Measurements from ENCODE around the gene GPR156. TPM values are rescaled to one million over a fixed set of nuclear protein-coding genes. Genes with fewer than 3 reads are reported as not detected.
"Not testable (repeated sequence)": the region's sequence is repeated elsewhere in the genome, so short reads cannot be mapped to it uniquely, and the experiment has no call there.

GPR156 gene
- total RNA-seq, 2 donors from 2014 or later = 0.46 to 3.0 TPM

- Histone ChIP-seq H3K4me3 (no peak overlapping the region), H3K27ac (no peak overlapping the region), H3K4me1 (replicated peaks) (no peaks in the 10 kb centered on the region), H3K9me3 (no peaks in the 10 kb centered on the region), H3K27me3 (replicated peaks; ENCODE audit: insufficient read depth) (no peaks in the 10 kb centered on the region), H3K36me3 (no peaks in the 10 kb centered on the region)
- TF ChIP-seq POLR2A (IDR thresholded peaks at IDR 0.05) (no peak), POLR2AphosphoS5 (IDR thresholded peaks at IDR 0.05) (no peak)
- TF ChIP-seq, protein P1, sequence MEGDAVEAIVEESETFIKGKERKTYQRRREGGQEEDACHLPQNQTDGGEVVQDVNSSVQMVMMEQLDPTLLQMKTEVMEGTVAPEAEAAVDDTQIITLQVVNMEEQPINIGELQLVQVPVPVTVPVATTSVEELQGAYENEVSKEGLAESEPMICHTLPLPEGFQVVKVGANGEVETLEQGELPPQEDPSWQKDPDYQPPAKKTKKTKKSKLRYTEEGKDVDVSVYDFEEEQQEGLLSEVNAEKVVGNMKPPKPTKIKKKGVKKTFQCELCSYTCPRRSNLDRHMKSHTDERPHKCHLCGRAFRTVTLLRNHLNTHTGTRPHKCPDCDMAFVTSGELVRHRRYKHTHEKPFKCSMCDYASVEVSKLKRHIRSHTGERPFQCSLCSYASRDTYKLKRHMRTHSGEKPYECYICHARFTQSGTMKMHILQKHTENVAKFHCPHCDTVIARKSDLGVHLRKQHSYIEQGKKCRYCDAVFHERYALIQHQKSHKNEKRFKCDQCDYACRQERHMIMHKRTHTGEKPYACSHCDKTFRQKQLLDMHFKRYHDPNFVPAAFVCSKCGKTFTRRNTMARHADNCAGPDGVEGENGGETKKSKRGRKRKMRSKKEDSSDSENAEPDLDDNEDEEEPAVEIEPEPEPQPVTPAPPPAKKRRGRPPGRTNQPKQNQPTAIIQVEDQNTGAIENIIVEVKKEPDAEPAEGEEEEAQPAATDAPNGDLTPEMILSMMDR (IDR thresholded peaks at IDR 0.05) = no peak
- DNase-seq (ENCODE audit: low spot score) = no peak
- WGBS = 96% methylated on average over 2 of the region's 2 CpGs
- intact Hi-C loops (cut with DNase I) = loop anchor here (5.0 to 10.0 kb wide), 2 partner anchors 178 to 555 kb away; no protein-coding TSS in a partner anchor
Observed at GRCh38 chr3:120239644-120240043, 45.4 kb downstream of the GPR156 start.

- Histone ChIP-seq H3K4me1 (replicated peaks) (no peaks in the 10 kb centered on the region), H3K9me3 (no peaks in the 10 kb centered on the region), H3K36me3 (no peaks in the 10 kb centered on the region), H3K27ac (no peak overlapping the region), H3K4me3 (no peak overlapping the region), H3K27me3 (replicated peaks; ENCODE audit: insufficient read depth) (no peaks in the 10 kb centered on the region)
- TF ChIP-seq, protein P1 (IDR thresholded peaks at IDR 0.05) = no peak
- TF ChIP-seq POLR2AphosphoS5 (IDR thresholded peaks at IDR 0.05) (no peak), POLR2A (IDR thresholded peaks at IDR 0.05) (no peak)
- WGBS = 75% methylated on average over 2 of the region's 2 CpGs
- DNase-seq (ENCODE audit: low spot score) = no peak
- intact Hi-C loops (cut with DNase I) = no loop called here
Observed at GRCh38 chr3:120227710-120228347, 57.2 kb downstream of the GPR156 start.

DNA sequence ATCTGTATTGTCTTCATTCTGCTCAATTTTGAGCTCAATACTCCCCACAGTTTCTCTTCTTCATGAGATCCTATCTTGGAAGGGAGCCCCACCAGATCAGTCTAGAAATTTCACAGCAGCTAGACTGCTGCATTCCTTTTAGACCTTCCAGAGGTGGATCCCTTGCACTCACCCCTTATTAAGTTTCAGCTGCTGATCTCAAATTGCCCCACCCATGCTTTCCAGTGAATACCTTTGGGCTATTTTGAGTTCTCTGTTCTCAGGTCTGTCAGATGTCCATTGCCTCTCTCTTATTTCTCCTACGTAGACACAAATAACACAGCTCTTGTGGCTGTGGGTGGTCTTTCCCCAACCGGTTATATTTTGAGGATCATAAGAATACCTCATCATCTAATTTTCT lies 60.8 kb downstream of the GPR156 start:
- no peak overlapping the region for H3K27ac ChIP-seq
- DNase-seq (ENCODE audit: low spot score) = no peak
- H3K4me1 ChIP-seq (replicated peaks) = no peaks in the 10 kb centered on the region
- H3K9me3 ChIP-seq = no peaks in the 10 kb centered on the region
- no peaks in the 10 kb centered on the region for H3K36me3 ChIP-seq
- intact Hi-C loops (cut with DNase I) = no loop called here
- TF ChIP-seq POLR2AphosphoS5 (IDR thresholded peaks at IDR 0.05) (no peak), POLR2A (IDR thresholded peaks at IDR 0.05) (no peak)
- TF ChIP-seq, protein P1 (IDR thresholded peaks at IDR 0.05) = no peak
- H3K4me3 ChIP-seq = no peak overlapping the region
- WGBS = 88% methylated on average over 2 of the region's 2 CpGs
- H3K27me3 ChIP-seq (replicated peaks; ENCODE audit: insufficient read depth) = no peaks in the 10 kb centered on the region

- no peaks in the 10 kb centered on the region for H3K4me1 ChIP-seq (replicated peaks)
- DNase-seq (ENCODE audit: low spot score) = no peak
- no peak overlapping the region for H3K4me3 ChIP-seq
- no peak overlapping the region for H3K27ac ChIP-seq
- H3K9me3 ChIP-seq = no peaks in the 10 kb centered on the region
- intact Hi-C loops (cut with DNase I) = no loop called here
- H3K27me3 ChIP-seq (replicated peaks; ENCODE audit: insufficient read depth) = no peaks in the 10 kb centered on the region
- H3K36me3 ChIP-seq = no peaks in the 10 kb centered on the region
- TF ChIP-seq POLR2AphosphoS5 (IDR thresholded peaks at IDR 0.05) (no peak), POLR2A (IDR thresholded peaks at IDR 0.05) (no peak)
- TF ChIP-seq, protein P1 (IDR thresholded peaks at IDR 0.05) = no peak
Observed at GRCh38 chr3:120218981-120219380, 66.0 kb downstream of the GPR156 start.

GRCh38 chr3:120216633-120217032 lies 68.4 kb downstream of the GPR156 start:
- WGBS = 100% methylated on average over 1 of the region's 1 CpG
- intact Hi-C loops (cut with DNase I); H3K36me3 ChIP-seq; H3K4me3 ChIP-seq; H3K4me1 ChIP-seq (replicated peaks); H3K27ac ChIP-seq; H3K9me3 ChIP-seq; DNase-seq (ENCODE audit: low spot score); H3K27me3 ChIP-seq (replicated peaks; ENCODE audit: insufficient read depth): not testable (repeated sequence)
